Right renal pelvis (tissue), 4 donors: Measurements from ENCODE around the gene MRPS27. TPM values are rescaled to one million over a fixed set of nuclear protein-coding genes. Genes with fewer than 3 reads are reported as not detected.
A peak's percentile ranks its signal among the peaks of the same experiment; 100 is the strongest.
"Not testable (repeated sequence)": the region's sequence is repeated elsewhere in the genome, so short reads cannot be mapped to it uniquely, and the experiment has no call there.

Experiments
- DNase-seq, 4 donors: peaks; one replicate each; pipeline ENCODE4 v3.0.0-alpha.2; 2013; ENCODE audit warnings: low read depth in 4 of 4, low spot score in 3 of 4, missing footprints in 1 of 4
- polyA plus RNA-seq, 4 donors: library from polyadenylated mRNA; unstranded; fragments of 120-200 nt; gene quantifications; one replicate each; pipeline ENCODE4 v1.2.1, GENCODE V29; 2013; ENCODE audit not compliant: insufficient read length in 4 of 4

MRPS27 gene
- polyA plus RNA-seq, 4 donors, result 63.4 to 73.8 (median 70.4) TPM

DNA sequence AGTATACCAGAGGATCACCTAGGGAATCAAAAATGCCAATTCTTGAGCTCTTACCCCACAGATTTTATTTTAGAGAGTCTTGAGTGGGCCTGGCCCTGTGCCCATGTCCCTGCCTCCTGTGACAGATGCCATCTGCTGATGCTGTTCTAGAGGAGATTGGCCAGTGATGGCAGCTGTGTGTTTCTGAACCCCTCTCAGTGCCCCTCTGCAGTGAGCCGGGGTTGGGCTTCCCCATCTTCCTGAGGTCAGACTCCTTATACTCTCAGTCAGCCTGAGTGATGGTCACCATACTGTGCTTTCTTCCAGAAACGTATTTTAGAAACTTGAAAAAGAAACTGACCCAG lies 6.2 kb upstream of the MRPS27 start:
- no peak for DNase-seq

DNA sequence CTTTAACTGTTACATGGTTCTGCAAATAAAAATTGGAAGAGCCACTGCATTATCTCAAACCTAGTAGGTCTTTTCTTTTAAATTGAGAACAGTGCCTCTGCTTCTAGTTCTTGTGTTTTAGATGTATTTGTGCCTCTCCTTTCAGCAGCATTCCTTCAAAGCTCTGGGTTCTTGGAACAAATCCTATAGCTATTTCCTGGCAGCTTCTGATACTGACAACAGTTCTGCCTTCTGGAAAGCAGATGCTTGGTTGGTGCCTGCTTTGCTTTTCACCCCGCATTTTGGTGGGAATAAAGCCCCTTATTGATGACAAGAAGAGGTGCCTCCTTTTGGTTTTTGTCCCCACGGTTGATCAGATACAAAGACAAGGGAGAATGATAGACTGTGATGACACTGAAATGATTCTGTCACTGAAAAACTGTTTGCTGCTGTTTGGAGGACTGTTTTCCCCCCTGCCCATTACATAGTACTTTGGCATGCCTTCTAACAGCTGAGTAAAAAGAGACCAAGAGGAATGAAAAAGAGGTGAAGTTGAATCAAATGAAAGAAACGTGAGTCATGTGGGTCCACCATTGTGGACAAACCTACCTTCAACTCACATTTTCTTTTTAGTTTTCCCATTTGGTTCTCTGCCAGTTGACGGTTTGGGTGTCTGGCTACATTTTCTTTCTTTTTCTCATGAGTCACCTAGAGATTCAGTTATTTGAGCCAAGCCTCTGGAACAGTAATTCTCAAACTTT lies 5.7 kb upstream of the MRPS27 start:
- no peak for DNase-seq

GRCh38 chr5:72324189-72324825 lies 4.3 kb upstream of the MRPS27 start:
- DNase-seq, result no peak

GRCh38 chr5:72319435-72319975 lies 535 bp downstream of the MRPS27 start:
- not testable (repeated sequence) for DNase-seq

DNA sequence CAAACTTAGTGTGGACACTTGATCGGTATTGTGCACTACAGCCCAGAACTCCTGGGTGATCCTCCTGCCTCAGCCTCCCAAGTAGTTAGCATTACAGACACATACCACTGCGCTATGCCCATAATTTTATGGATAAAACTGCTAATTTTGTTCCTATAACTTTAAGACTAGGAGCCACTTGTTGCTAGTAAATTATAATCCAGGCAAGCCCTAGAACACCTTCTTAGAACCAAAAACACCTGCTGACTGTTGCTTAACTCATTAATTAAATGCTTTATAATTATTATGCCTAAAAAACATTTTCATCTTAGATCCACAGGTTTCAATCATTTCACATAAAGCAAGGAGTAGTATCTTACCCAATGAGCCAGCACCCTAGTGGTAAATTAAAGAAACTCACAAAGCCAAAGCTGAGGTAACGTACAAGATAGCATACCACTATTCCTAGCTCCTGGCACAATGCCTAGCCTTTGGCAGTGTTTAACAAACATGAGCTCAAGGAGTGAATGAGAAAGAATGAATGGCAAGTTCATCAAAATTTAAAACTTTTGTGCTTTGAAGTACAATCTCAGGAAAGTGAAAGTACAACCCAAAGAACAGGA lies 5.4 kb downstream of the MRPS27 start:
- no peak for DNase-seq

DNA sequence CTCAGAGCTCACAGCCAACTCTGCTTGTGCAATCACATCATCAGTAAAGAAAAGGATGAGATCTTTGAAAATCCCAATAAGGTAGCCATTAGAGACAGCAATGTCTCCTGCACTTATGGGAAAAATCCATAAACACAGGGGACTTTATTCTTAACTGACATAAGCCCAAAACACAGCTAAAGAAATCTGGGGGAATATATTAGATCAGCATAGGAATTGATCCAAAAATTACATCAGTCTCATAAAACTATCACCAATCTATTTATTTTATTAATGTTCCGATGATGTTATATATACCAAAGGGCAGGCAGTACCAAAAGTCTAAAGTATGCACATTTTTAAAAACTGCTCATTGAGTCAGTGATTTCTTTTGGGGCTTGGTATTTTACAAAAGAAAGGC lies 6.9 kb downstream of the MRPS27 start:
- DNase-seq, result no peak

- no peak for DNase-seq
Observed at GRCh38 chr5:72308853-72309191, 11.2 kb downstream of the MRPS27 start.

DNA sequence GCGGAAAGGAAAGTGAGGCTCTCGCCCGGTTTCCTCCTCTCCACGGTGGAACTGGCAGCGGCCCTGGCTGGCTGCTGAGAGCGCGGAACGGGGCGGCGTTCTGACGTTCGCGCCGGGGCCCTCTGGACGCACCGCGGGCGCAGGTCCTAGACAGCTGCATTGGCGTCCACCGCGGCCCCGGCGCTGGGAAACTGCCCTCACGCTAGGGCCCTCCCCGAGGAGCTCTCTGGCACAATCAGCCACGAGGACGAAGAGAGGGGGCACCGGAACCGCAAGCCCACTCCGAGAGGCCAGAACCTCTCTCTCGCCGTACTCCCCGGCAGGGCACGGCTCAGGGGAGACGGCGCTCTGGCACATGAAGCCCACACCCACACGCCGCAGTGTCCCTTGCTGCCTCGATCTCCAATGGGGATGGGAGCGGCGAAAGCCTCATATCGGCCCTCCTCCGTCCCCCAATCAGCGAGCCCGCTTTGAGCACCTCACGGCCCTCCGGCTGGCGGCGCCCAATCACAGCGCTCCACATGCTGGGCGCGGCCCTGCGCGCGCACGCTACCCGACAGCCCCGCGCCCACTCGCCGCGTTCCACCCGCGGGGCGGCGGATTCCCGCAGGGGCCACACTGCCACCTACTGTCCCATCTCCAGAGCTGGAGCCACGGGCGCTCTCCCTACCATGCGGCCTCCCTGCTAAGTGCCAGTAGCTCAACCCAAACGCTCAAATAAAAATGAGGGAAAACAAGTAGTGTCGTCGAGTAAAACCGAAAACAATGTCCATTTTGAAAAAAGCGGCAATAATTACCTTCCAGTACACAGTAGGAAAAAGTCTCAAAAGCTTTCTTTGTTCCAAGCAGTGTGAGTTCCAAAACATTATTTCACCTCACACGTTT lies 11.8 kb downstream of the MRPS27 start:
- DNase-seq, result peak; percentile 90 to 94 (median 92)

DNA sequence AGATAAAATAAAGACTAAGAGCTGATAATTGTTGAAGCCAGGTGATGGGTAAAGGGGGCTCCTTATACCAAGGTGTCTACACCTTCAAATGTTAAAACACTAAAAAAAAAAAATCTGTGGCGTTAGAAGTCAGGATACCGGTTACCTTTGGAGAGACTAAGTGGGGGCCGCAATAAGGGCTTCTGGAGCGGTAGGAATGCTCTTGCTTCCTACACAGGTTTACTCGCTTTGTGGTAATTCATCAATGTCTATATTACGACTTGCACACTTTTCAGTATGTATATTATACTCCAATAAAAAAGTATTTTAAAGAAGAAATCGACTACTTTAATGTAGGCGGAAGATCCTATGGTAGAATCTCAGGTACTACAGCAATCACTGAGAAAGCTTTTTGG lies 12.5 kb downstream of the MRPS27 start:
- DNase-seq, result peak in 1 of 4 donors; percentile 19

DNA sequence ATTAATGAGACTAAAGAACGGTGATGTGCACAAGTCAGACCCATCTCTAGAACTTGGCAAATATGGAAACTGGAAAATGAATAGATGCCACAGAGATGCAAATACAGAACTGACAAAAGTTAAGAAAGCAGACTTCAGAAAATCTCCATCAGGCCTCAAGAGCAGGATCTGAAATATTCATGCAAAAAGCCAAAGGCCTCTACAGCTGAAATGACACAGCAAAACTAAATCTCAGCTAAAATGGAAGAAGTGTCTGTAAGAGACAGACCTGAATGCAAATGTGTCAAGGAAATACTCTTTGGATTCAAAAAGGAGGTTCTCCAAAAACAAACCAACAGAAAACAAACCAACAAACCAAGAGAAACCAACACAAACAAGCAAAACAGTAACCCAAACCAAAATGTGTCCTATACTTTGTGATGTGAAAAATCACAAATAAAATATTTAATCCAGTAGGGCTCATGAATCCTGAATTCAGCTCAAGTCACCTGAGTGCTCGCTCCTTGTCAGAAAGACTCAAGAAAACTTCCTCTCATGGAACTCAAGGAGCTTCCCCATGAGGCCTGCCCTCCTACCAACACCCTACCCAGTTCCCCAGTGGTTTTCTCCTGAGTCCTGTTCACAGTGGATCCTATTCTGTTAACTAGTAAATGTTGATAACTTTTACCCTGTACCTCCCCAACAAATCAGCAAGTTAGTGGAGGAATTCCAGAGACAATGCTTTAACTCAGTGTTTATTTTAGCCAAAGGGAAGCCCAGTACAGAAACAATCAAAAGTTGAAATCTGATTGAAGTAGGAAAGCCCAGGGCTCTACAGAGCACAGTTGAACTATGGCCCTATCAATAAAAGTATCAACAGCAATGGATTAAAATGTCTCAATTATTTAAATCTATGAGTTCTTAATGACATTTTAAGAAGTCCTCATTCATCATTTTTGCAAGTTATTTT lies 14.6 kb downstream of the MRPS27 start:
- no peak for DNase-seq

DNA sequence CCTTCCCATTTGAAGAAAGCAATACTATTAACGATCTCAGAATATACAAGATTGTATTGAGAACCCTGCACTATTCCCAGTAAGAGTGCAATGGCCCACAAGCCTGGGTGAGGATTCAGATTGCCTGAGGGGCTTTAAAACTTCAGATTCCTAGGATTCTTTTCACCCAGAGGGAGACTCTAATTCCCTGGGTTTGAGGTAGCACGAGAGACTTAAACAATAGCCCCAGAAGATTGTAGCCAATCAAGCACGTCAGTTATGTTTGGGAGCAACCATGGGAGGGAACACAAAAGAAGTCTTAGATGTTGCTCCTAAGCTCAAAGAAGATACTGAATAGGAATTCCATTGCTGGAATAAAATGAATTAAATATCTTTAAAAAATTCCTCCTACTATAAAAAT lies 17.9 kb downstream of the MRPS27 start:
- DNase-seq, result no peak

DNA sequence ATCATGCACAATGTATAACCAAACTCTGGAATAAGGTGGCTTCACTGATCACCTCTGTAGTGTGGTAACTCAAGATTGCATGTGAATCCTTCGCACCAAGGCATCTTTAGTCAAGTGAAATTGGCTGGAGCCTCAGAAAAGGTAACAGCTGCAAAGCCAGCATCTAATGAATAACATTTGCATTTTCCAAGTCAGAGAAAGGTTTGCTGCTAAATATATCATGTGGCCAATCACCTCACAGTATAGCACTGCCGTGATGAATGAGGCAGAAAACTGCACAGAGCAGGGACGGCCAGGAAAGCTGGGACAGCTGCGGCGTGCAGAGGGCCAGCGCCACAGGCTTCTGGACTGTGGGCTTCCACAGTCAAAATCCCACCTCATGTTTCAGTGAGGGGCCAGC lies 18.5 kb downstream of the MRPS27 start:
- no peak for DNase-seq

DNA sequence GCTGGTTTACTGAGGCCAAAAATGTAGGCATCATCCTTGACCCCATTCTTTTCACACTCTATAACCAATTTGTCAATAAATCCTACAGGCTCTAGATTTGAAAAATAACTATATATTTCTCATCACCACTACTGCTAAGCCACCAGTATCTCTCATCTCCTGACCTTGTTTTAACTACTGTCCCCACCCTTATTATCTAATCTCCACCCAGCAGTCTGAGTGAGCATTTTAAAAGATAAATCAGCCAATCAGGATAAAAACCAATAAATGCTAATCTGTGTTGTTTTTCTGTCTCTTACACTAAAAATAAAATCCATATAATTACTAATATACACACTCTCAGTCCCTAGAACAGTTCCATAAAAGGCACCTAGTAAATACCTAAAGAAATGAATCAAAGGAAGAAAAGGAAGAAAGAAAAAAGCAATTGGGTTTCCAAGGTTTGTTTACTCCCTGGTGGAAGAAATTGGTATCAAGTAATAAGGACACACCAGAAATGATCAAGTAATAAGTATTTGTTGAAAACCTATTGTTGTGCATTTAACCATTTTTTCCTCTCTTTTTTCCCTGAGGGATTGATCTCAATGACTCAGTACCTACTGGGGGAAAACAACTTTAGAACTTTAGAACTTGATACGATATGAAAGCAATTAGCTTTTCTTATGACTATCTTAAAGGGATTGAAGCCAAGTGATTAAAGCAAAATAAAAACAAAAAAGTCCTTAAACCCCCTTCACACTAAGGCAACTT lies 19.3 kb downstream of the MRPS27 start:
- DNase-seq, result no peak

- no peak for DNase-seq
Observed at GRCh38 chr5:72298711-72299110, 21.3 kb downstream of the MRPS27 start.

GRCh38 chr5:72298136-72298535 lies 21.9 kb downstream of the MRPS27 start:
- not testable (repeated sequence) for DNase-seq

DNA sequence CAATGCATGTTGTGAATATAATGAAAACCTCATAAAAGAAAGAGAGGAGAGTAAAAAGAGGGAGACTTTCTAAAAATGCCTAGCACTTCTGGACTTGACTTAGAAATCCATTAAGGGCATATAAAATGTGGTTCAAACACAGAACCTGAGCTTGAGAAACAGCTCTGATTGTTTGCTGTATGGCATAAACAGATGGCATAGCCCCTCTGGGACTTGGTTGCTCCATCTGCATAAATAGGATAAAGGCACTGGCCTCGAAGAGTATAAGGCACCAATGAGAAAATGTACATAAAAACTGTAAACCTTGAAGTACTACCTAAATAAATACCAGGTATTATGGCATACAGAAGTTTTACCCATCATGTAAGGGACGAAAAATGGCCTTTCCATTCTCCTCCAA lies 23.8 kb downstream of the MRPS27 start:
- DNase-seq, result no peak

- DNase-seq, result no peak
Observed at GRCh38 chr5:72295539-72295938, 24.5 kb downstream of the MRPS27 start.

DNA sequence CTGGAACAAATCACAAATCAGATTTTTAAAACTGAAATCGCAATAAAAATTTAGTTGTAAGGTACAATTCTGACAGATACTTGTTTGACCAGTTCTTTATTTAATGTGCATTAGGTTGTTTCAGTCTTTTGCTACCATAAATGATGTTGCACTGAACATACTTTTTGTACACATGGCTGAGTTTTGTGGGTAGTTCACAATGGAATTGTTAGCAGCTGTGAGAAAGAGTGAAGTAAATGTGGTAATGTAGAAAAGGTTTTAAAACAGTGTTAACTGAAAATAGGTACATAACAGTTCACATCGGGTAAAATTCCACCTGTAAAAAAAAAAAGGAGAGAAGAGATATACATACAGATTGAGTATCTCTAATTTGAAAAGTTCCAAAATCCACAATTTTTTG lies 25.6 kb downstream of the MRPS27 start:
- no peak for DNase-seq

DNA sequence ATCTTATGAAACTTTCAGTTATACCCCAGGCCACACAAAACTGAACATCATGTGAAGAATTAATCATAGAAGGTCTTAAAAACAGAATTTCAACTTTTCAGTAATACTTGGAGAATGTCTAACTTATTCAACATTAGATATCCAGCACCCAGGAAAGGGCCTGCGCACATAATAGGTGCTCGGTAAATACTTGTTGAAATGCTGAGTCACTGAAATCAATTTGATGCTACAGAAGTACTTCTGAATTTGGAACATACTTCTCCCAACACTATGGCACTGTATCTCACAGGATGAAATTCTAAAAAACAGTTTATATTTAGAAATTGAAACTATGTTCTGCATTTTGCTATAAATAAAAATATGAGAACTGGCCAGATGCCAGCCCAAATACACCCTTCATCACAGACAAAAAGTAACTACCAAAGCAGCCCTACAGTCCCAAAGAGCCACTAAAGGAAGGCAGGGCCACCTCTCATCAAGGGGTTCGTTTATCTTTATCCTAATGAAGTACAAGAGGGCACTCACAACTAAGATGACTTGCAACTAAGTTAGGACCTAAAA lies 26.5 kb downstream of the MRPS27 start:
- DNase-seq, result no peak
